D721Med (cell line): ENCODE data around the gene TAT.

Experiments used
- DNase-seq: peaks from one replicate; pipeline ENCODE4 v3.0.0; 2011; ENCODE audit warnings: low spot score; ENCODE audit not compliant: insufficient read length
- FAIRE-seq: peaks from 2 replicates; lab custom pipeline; 2011; peaks lifted over from hg19 to GRCh38; lab: Jason Lieb, UNC
- TF ChIP-seq, protein P1 (sequence below): IDR thresholded peaks from 2 replicates; pipeline ENCODE4 v1.5.1; 2012; ENCODE audit warnings: mild to moderate bottlenecking, control low read depth; ENCODE audit not compliant: insufficient read depth; ENCODE audit errors: missing control alignments

Gene TAT

DNA sequence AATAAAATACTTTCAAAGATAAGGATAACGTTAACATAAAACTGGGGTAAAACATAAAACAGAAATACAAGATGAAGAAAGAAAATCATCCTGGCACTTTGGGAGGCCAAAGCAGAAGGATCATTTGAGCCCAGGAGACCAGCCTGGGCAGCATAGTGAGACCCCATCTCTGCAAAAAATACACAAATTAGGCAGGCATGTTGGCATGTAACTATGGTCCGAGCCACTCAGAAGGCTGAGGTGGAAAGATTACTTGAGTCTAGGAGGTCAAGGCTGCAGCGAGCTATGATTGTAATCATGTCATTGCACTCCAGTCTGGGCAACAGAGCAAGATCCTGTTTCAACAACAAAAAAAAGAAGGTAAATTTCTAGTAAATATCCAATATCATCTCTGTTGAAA lies 19.6 kb downstream of the TAT start:
- TF ChIP-seq, protein P1, sequence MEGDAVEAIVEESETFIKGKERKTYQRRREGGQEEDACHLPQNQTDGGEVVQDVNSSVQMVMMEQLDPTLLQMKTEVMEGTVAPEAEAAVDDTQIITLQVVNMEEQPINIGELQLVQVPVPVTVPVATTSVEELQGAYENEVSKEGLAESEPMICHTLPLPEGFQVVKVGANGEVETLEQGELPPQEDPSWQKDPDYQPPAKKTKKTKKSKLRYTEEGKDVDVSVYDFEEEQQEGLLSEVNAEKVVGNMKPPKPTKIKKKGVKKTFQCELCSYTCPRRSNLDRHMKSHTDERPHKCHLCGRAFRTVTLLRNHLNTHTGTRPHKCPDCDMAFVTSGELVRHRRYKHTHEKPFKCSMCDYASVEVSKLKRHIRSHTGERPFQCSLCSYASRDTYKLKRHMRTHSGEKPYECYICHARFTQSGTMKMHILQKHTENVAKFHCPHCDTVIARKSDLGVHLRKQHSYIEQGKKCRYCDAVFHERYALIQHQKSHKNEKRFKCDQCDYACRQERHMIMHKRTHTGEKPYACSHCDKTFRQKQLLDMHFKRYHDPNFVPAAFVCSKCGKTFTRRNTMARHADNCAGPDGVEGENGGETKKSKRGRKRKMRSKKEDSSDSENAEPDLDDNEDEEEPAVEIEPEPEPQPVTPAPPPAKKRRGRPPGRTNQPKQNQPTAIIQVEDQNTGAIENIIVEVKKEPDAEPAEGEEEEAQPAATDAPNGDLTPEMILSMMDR: no peak
- FAIRE-seq (no peak), DNase-seq (no peak)

DNA sequence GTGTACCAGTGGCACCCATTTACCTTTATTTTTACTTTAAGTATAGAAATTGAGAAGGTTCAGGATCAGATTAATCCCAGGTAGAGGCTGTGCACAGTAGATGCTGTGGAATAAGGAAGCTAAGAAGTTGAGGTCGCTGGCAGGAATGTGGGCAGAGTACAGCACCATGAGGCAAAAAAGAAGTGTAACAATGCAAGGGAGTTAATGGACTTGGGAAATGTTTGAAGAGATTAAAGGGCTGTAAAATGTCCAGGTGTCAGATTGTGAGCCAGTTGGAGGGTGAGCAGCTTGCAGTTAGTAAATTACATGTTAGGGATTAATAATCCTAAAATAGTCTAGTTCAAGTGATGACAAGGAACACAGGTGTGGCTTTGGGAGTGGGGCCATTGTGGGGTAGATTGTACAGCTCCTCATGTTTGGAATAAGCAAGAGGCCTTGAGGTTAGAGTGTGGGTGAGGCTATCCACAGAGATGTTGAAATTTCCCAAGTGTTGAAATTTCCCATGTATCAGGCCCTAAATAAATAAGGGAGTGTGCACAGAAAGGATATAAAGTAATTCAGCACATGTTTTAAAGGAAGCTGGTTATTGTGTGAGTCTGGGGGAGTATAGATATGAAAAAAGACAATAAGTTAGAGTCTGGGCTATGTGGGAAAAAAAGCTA lies 21.5 kb downstream of the TAT start:
- no peak for DNase-seq
- FAIRE-seq: no peak
- TF ChIP-seq, protein P1: no peak

DNA sequence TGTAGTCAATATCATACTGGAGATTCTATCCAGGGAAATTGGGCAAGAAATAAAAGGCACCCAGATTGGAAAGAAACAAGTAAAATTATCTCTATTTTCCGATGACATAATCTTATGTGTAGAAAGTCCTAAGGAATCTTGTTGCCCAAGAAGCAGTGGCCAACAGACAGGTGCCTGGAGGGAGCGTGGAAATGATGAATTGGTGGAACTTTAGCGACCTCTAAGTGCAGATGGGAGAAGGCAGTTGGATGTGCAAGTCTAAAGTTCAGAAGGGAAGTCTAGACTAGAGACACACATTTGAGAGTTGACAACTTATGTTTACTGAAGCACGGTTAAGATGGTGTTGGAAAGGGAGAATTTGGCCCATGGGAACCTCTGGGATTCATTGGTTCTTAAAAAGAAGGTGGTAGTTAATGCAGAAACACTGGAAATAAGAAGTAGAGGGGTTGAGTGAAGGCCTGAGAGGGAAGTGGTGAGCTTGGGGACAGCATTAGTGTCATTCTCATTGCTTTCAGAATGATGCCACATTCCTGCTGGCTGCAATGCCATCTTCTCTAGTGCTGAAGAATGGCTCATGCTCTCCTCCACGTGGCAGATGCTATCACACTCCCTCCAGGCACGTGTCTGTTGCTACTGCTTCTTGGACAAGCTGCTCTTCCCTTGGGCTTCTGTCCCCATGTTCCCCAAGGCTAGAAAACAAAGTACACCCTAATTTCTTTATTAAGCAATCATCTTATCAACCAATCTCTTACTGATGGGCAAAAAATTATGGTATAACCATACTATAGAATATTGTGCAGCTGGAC lies 24.0 kb downstream of the TAT start:
- TF ChIP-seq, protein P1: no peak
- no peak for FAIRE-seq
- DNase-seq: no peak

DNA sequence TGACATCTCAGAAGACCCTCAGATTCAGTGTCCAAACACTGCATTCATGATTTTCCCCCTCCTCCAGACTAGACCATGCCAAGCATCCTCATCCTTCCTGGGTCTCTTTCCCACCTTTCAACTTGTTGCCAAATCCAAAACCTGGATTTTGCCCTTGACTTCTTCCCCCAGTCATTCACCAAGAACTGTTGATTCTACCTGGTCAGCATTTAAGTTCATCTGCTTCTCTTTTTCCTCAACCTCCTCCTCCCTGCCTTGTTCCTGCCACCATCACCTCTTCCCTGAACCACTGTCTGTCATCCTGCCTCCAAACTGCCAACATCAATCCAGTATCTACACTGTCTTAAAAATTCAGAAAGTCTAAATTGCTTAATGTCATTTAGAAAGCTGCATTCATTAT lies 29.7 kb downstream of the TAT start:
- DNase-seq (no peak), FAIRE-seq (no peak)
- TF ChIP-seq, protein P1: no peak

DNA sequence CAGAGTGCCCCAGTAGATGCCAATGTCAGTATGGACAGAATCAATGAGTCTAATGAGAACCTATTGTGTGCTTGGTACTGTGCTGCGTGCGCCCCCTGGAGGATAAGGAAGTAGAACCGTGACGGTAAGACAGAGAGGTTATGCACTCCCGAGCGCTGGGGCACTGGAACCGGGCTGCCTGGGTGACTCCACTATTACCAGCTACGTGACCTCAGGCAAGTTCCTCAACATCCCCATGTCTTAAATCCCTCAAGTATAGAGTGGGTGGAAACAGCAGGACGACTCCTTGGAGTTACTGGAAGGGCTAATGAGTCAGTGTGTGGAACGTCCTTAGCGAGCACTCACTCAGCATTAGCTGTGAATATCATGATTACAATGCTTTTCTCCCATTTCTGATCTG lies 34.5 kb downstream of the TAT start:
- FAIRE-seq: no peak
- no peak for DNase-seq
- TF ChIP-seq, protein P1: peak; percentile 64

DNA sequence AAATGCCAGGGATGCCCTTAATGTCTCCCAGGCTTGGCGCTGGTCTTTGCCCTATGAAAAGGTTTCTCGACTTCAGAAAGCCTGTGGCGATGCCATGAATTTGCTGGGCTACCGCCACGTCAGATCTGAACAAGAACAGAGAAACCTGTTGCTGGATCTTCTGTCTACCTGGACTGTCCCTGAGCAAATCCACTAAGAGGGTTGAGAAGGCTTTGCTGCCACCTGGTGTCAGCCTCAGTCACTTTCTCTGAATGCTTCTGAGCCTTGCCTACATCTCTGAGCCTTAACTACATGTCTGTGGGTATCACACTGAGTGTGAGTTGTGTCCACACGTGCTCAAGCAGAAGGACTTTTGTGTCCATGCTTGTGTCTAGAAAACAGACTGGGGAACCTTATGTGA lies 39.2 kb downstream of the TAT start:
- FAIRE-seq (no peak), DNase-seq (peak; percentile 32)
- TF ChIP-seq, protein P1: peak; percentile 53

DNA sequence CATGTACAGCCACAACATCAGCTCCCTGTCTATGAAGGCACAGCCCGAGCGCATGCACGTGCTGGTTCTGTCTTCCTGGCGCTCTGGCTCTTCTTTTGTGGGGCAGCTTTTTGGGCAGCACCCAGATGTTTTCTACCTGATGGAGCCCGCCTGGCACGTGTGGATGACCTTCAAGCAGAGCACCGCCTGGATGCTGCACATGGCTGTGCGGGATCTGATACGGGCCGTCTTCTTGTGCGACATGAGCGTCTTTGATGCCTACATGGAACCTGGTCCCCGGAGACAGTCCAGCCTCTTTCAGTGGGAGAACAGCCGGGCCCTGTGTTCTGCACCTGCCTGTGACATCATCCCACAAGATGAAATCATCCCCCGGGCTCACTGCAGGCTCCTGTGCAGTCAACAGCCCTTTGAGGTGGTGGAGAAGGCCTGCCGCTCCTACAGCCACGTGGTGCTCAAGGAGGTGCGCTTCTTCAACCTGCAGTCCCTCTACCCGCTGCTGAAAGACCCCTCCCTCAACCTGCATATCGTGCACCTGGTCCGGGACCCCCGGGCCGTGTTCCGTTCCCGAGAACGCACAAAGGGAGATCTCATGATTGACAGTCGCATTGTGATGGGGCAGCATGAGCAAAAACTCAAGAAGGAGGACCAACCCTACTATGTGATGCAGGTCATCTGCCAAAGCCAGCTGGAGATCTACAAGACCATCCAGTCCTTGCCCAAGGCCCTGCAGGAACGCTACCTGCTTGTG lies 40.0 kb downstream of the TAT start:
- DNase-seq: no peak

More for the DNA sequence above, 40.0 kb downstream of the TAT start:
- FAIRE-seq: no peak
- TF ChIP-seq, protein P1: no peak
